NCI-H2029 treated with DMSO at 0.1 percent for 48 hours (cell line): ENCODE data around the gene C1QTNF6.

Source experiments
- DNase-seq: peaks from one replicate; lab custom pipeline; 2025; lab: John Stamatoyannopoulos, UW

Gene C1QTNF6

DNA sequence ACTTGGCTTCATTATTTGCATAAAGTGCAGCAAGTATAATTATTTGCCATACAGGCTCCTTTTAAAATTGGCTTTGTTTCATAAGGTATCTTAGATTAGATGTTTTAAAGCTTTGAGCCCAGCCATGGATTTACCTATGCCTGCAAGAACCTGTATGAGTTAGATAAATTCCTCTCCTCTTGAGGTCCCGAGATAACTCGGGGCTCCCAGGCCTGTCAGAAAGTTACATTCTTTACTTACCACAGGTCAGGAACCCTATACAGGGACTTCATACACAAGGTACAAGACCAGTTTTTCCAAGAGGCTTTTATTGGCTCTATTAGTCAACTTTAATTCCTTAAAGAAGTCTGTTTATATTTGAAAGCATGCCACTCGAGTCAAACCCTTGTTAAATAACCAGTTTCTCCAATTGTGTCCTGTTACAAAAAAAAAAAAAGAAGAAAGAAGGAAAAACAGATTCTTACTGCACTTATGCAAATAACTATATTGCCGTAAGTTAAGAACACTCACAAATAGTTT lies 2.3 kb upstream of the C1QTNF6 start:
- DNase-seq: no peak

DNA sequence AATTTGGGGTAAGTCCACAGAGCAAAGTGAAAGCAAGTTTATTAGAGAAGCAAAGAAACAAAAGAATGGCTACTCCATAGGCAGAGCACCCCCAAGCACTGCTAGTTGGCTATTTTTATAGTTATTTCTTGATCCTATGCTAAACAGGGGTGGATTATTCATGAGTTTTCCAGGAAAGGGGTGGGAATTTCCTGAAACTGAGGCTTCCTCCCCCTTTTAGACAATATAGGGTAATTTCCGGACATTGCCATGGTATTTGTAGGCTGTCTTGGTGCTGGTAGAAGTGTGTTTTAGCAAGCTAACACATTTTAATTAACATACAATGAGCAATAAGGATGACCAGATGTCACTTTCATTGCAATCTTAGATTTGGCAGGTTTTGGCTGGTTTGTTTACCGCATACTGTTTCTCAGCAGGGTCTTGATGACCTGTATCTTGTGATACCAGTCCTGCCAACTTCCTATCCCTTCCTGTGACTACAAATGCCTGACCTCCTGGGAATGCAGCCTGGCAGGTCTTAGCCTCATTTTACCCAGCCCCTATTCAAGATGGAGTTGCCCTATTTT lies 937 bp upstream of the C1QTNF6 start:
- no peak for DNase-seq

DNA sequence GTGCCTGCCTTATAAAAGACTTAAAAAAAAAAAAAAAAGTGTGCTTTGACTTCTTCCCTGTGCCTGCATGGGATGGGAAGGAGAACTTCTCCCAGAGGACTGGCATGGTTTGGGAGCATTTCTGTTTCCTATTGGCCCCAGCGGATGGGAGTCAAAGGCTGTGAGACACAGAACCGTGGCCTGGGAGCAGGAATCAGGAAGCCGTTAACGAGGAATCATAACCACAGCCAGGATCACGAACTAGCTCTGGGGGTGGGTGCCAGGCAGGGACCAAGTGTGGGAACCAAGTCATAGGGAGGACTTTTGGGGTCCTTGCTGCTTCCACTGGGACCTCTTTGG lies 526 bp downstream of the C1QTNF6 start:
- no peak for DNase-seq

DNA sequence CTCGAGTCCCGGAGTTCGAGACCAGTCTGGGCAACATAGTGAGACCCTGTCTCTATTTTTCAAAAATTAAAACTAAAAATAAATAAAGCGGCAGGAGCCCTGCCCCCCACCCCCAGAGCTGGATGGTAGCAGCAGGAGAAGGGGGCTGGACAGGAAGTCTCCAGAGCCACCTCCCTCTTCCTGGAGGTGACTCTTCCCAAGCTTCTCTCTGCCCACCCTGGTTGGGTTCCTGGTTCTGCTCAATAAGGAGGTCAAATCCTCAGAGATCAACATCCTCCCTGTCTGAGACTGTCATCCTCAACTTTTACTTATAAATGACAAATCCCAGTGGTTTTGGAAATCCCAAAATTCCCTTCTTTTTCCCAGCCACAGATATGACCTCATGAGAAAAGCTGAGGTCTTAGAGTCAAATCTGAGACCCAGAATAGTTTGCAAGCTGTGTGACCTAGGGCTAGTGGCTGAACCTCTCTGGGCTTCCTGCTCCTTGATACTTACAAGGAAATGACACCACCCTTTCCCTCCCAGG lies 987 bp downstream of the C1QTNF6 start:
- DNase-seq: no peak

DNA sequence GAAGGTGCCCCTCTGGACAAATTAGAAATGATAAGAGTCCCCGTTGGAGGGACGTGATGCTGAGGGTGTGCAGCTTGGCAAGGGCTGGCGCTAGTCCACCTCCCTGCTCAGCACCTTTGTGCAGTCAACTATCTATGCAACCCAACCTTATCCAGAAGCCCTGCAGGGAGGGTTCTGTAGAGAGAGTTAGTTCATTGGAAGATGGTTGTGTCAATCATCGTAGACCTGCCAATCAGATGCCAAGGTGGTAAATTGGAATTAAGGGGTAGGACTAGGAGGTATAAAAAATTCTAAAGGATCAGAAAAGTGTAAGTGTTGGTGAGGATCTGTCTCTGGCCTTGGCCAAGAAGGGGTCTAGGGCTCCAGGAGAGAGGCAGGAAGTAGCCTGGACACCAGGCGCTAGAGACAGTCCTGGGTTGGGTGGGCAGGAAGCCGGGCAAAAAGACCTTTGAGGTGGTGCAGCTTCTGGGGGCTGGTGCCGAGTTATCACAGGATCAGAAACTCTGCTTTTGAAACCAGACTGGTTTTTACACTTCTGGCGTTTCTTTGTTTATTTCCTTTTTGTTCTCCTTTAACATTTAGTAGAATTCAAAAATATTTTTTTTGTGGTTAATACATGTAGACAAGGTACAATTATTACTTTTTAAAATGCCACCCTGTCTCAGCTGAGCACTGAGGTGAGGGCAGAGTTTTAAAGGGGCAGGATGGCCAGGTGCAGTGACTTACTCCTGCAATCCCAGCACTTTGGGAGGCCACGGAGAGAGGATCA lies 1.6 kb downstream of the C1QTNF6 start:
- no peak for DNase-seq

DNA sequence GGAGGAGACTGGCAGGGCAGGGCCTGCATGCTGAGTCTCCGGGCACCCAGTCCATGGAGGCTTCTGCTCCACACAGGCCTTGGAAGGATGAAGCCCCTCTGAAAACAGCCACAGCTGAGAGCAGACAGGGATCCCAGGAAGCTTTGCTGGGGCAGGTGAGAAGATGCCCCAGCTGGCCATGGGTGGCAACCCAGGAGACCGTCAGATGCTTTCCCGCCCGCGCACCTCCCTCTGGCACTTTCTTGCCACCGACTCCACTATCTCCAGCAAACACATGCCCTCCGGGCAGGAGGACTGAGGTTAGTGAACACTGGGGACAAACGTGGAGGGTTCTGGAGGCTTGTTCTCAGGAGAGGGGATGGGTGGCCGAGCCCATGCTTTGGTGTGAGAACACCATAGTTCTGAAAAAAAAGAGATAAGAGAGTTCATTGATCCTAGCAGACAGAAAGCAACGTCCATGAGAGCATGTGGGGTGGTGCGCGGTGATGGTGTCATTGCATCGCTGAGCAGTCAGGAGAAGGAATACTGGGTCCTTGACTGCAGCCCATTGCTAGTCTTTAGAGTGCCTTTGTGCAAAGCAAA lies 2.3 kb downstream of the C1QTNF6 start:
- DNase-seq: no peak

DNA sequence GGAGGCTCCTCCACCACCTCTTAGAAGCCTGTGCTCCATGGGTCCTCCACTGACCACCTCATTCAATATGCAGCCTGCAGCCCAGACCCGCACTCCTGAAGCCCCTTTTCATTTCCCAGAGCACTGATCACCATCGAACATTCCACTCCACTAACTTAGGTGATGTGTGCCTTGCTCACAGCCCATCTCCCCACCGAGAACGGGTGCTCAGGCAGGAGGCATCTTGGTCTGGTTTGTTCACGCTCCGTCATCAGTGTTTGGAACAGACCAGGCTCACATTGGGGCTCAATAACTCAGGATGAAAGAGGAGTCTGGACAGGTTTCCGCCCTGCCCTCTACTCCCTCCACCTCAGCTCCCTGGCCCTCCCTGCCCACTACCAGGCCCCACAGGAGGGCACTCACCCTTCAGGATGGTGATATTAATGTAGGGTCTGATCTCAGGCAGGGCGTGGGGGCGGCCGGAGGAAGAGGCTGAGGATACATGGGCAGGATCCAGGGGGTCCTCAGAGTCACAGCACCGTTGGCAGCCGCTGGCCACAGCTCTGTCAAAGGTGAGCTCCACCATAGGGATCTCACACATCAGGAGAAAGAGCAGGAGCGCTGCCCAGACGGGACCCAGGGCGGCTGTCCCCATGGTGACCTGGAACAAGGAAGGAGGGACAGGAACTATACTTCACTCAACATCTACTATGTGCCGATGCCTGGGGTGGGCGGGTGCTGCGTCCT lies 3.1 kb downstream of the C1QTNF6 start:
- DNase-seq: no peak

DNA sequence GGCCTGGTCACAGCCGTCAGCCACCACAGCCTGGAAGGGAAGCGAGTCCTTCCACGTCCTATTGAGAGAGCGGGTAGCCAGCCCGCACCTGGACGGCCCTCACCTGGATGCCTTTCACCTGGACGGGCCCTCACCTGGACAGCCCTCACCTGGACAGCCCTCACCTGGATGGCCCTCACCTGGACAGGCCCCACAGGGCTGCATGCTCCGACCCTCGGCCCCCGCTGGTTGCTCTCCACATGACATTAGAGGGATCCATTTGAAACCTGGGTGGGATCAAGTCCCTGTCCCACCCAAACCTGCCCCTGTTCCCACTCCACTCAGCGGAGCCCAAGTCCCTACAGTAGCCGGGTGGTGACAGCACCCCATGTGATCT lies 3.7 kb downstream of the C1QTNF6 start:
- DNase-seq: no peak

DNA sequence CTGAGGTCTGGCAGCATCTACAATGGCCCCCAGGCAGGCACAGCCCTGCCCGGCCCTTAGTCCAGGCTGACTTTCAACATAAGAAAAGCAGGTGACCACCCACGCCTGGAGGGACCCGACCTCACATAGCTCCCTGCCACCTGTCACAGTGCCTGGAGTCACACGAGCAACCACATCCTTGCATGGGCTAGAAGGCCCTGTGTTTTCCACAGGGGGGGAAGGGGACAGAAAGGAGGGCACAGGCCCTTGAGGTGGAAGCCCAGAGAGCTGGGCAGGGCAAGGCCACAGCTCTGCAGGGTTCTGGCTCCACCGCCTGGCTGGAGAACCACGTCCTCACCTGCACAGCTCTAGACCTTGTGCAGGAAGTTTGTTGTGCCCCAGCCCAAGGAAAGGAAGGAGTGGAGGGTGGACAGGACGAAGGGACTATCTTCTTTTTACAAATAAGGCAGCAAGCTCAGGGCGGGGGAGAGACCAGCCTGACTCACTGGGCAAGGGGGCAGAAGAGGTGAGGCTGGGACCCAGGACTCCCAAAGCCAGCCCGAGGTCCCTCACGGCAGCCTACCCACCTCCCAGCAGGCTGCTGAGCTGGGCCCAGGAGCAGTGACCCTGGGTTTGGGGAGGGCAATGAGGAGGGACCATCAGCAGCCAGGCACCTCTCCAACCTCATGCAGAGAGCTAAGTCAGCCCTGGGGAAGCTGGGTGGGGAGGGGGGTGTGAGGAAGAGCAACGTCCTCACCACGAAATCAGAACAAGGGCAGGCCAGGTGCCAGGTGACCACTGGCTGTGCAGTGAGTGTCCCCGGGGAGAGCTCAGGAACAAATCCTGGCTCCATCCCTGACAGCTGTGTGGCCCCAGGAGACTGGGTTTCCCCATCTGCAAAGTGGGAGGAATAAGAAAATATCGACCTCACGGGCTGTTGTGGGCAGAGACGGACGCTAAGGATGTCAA lies 4.3 kb downstream of the C1QTNF6 start:
- no peak for DNase-seq

DNA sequence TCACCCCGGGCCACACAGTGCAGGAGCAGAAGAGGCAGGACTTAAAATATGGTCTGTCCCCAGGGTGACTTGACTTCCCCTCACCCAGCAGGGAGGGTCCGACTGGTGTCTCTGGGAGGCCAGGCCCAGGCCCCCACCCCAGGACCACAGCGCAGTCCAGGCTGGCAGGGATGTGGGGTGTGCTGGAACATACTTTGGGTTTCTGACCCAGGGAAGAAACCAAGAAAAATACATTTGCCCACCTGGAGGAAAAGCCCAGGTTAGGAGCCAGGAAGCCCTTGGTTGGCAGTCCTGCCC lies 5.2 kb downstream of the C1QTNF6 start:
- no peak for DNase-seq

DNA sequence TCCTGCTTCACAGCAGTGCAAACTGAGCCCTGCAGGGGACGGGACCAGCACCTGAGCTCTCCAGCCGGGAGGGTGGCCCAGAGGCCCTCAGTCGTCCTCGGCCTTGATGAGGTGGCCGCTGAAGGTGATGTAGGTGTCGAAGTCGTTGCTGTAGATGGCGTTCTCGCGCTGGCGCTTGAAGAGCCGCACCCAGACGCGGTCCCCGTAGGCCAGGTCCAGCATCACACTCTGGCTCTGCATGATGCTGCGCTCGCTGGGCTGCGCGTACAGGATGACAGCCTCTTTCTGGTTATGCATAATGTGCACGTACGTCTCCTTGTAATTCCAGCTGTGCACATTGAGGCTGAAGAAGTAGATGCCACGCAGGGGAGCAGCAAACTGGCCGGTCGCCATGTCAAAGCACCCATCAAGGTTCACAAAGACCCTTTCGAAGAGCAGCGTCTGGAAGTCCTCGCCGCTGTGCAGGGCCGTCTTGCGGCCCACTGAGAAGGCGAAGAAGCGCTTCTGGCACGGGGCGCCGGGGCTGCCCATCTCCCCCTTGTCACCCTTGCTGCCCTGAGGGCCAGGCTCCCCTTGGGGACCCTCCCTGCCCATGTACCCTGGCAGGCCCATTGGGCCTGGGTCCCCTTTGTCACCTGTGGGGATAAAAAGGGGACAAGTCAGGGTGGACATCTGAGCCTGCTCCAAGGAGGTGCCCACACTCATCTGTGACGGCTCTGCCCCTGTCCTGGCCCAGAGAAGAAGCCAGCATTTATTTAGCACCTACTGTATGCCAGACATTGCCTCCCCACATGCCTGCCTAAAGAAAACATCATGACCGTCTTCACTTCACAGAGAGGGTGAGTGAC lies 5.7 kb downstream of the C1QTNF6 start:
- DNase-seq: no peak

DNA sequence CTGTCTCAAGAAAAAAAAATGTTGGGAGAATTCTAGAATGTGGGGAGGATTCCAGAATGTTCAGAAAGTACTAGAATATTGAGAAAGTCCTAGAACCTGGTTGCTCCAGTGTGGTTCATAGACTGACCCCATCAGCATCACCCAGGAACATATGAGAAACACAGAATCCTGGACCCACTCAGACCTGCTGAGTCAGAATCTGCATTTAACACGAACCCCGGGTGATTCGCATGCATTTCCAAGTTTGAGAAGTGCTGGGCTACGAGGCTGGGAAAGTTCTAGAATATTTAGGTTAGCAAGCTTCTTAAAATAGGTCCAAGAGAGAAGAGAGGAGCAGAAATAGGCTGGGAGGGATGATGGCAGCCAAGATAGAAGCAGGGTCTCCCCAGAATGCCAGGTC lies 6.4 kb downstream of the C1QTNF6 start:
- no peak for DNase-seq

DNA sequence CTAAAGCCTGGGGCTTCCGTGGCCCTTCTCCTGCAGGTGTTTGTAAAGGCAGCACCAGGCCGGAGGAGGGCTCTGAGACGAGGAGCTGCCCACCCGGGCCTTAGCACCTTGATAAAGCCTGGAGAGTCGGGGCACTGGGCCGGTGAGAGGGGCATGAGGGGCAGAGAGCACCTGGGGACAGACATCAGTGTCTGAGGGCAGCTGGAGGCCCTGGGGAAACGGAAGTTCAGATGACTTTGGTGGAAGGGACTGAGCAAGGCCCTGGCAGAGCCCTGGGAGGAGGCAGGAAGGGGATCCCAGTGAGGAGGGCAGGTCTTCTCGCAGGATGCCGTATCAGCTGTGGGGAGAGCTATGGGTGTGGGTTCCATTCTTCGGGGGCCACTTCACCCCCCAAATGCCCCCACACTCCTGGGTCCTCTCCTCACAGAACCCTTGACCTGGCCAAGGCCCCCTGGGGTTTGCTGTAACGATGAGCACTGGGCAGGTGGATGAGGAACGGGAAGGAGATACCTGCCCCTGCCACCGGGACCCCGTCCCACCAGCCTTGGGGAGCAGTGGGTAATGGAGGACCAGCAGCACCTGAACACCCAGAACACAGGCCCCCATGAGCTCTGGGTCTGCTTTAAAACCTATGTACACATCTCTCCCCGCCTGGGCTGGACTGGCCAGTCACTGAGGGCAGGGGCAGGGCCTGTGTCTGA lies 7.4 kb downstream of the C1QTNF6 start:
- no peak for DNase-seq

DNA sequence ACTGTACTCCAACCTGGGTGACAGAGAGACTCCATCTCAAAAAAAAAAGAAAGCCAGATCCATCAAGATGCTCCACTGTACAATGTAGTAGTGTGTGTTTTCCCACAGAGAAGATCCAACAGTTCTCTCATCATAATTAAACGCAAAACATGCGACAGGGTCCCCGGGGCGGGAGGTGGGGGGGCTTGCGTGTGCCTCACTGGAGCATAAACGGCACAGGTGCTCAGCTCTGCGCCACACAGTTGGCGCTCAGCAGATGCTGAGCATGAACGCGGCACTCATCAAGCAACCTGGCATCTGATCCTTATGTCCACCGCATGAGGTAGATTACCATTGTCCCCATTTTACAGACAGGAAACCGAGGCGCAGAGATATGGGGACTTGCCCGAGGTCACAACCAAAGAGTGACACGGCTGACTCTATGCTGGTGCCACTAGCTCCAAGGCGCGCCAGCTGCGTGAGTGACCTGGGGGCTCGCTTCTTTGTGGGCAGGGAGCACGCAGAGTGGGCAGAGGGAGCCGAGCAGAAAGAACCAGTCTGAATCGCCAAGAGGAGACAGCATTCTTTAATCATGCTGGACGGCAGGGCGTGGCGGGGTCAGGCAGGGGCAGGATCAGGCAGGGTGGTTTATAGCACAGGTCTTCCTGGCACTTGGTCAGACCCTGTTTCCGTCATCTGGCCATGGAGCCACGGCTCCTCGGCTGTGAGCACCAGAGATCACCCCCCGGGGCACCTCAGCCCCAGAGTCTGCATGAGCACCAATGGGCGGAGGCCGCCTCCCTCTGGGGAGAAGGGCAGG lies 8.2 kb downstream of the C1QTNF6 start:
- no peak for DNase-seq

DNA sequence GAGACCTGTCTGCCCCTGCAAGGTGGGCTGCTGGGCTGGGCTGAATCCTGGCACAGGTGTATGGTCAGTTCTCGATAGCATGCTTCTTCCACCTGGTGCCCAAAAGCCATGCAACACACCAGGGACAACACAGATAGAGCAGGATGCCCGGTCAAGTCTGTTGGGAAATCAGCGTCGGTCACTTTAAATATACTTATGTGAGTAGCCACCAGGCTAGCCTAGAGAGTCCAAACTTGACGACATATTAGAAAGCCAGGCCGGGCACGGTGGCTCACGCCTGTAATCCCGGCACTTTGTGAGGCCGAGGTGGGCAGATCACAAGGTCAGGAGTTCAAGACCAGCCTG lies 8.9 kb downstream of the C1QTNF6 start:
- DNase-seq: no peak

DNA sequence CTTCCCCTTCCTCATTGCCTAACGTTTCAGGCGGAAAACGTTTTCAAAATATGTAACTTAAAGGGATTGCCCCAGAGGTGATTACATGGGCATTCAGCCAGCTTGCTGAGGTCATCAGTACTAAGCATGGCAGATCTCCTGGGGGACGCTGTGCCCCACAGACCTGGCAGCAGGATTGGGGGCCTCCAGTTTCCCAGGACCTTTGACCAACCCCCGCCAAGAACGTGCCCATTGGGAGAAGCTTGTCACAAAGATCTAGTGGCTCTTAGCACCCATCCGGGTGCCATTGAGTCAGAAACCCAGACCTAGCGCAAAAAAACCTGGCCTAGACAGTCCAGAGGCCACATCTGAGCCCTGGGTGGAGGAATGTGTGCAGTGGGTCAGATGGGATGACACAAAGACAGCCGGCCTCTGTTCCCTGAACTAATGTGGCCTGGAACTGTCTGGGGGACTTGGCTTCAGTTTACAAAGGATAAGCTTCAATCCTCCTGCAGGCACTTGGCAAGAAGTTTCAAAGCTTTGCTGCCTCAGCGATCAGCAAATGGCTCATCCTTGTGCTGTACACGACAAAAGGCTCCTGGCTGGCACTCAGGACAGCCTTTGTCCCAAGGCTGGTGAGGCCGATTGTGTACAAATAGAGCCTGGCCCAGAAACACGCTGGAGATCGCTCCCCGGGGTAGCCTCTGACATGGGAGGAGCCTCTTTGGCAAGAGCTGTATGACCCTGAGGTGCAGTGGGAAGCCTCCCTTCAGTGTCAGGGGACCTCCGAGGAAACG lies 9.5 kb downstream of the C1QTNF6 start:
- DNase-seq: no peak

DNA sequence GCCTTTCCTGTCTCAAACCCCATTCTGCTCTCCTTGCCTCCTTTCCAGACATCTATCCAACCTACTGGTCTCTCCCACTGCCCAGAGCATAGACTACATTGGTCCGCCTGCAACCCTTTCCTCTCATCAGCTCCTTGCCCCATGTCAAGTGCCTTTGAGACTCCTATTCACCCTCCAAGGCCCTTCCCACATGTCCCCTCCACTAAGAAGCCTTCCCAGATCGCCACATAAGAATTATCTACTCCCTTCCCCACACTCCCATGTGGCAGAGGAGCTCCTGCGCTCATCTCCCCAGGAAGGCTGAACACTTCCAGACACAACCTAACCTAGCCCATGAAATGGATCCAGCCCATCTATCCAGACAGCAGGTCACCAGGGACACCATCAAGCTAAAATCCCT lies 10.3 kb downstream of the C1QTNF6 start:
- DNase-seq: no peak

DNA sequence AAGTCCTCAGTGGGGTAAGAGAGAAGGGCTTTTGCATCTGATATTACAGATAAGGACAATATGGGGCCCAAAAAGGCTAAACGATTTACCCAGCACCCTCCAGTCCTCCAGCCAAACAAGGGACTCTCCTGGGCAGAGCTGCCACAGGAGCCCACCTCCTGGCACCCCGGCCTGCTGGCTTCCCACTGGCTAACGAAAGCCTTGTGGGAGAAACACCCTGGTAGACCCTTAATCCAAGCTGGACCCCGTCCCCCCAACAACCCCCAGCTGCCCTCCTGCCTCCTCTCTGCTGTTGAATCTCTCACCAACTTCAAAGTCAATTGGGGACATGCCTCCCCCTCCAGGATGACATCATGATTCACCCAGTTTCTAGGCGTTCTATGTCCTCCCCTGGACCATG lies 10.8 kb downstream of the C1QTNF6 start:
- no peak for DNase-seq
